NCI-H524 (cell line): ENCODE measurements around the gene SYCP3.

Experiments
- DNase-seq, 2 experiments: peaks; one replicate each; lab custom pipeline; 2025; lab: John Stamatoyannopoulos, UW

Gene SYCP3

GRCh38 chr12:101680240-101680639, 59.0 kb downstream of the SYCP3 start:
- DNase-seq = no peak
